B cell (primary cell): ENCODE measurements around the gene PCSK6.

ENCODE experiments used
- EZH2 ChIP-seq: IDR thresholded peaks from 2 replicates; pipeline ENCODE4 v1.6.1; 2012; ENCODE audit warnings: borderline replicate concordance, low read depth, mild to moderate bottlenecking, moderate library complexity, low read length; ENCODE audit not compliant: insufficient read depth, poor library complexity, severe bottlenecking
- TF ChIP-seq, protein P1 (sequence below): fragments of 200-600 bp; IDR thresholded peaks from one replicate; pipeline ENCODE4 v1.8.0; 2022; ENCODE audit warnings: antibody characterized with exemption, mild to moderate bottlenecking

DNA sequence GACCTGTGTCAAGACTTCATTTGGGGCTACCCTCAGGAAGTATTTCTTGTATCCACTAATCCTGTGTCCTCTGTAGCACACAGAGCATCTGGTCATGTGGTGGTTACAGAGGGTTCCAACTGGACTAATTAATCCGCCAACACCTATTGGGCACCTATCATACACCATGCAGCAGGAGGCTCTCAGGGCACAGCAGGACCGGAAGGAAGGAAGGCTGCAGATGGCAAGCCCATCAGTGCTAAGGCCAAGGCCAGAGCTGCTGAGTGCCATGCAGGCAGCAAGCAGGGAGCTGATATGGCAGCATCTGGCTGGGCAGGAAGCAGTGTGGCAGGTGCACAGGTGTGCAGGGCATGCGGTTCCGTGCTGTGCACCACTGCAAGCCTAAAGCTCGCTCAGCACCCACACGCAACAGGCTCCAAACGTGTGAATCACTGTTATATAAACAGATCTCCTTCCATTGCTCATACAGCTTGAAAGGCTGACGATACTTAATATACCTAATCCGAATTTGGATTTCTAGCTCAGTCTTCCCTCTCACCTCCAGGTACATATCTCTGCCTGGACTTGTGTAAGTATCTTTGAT, 130.1 kb downstream of the PCSK6 start:
- TF ChIP-seq, protein P1, sequence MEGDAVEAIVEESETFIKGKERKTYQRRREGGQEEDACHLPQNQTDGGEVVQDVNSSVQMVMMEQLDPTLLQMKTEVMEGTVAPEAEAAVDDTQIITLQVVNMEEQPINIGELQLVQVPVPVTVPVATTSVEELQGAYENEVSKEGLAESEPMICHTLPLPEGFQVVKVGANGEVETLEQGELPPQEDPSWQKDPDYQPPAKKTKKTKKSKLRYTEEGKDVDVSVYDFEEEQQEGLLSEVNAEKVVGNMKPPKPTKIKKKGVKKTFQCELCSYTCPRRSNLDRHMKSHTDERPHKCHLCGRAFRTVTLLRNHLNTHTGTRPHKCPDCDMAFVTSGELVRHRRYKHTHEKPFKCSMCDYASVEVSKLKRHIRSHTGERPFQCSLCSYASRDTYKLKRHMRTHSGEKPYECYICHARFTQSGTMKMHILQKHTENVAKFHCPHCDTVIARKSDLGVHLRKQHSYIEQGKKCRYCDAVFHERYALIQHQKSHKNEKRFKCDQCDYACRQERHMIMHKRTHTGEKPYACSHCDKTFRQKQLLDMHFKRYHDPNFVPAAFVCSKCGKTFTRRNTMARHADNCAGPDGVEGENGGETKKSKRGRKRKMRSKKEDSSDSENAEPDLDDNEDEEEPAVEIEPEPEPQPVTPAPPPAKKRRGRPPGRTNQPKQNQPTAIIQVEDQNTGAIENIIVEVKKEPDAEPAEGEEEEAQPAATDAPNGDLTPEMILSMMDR: no peak
- TF ChIP-seq EZH2: no peak
